Cardiac muscle cell (in vitro differentiated cells and primary cell): ENCODE results near the gene TJP1. TPM values are rescaled to one million over a fixed set of nuclear protein-coding genes. Genes with fewer than 3 reads are reported as not detected.
"Not testable (repeated sequence)": the region's sequence is repeated elsewhere in the genome, so short reads cannot be mapped to it uniquely, and the experiment has no call there.

Experiments used
- DNase-seq, 2 donors: peaks; one replicate each; pipeline versions ENCODE4 v3.0.0 to v3.0.0-alpha.2; 2010 to 2017; ENCODE audit warnings: low read depth in 1 of 2, low spot score in 1 of 2
- H3K27ac ChIP-seq: fragments of 200-600 bp; sonication (generic); 2 replicates; pipeline ENCODE4 v1.5.1; 2016
- H3K27me3 ChIP-seq: fragments of 200-600 bp; sonication (generic); 2 replicates; pipeline ENCODE4 v1.6.0; 2016; ENCODE audit warnings: control low read depth
- H3K36me3 ChIP-seq: fragments of 200-600 bp; sonication (generic); 2 replicates; pipeline ENCODE4 v1.5.1; 2016; ENCODE audit warnings: control low read depth
- H3K4me1 ChIP-seq: fragments of 200-600 bp; sonication (generic); 2 replicates; pipeline ENCODE4 v1.8.1; 2017; ENCODE audit warnings: low read depth, mild to moderate bottlenecking, mixed run types
- H3K4me3 ChIP-seq: fragments of 200-600 bp; sonication (generic); 2 replicates; pipeline ENCODE4 v1.5.1; 2016; ENCODE audit warnings: mild to moderate bottlenecking
- H3K9me3 ChIP-seq: fragments of 200-600 bp; sonication (generic); 2 replicates; pipeline ENCODE4 v1.5.1; 2017; ENCODE audit warnings: low read depth, mild to moderate bottlenecking, control low read depth
- CTCF ChIP-seq: IDR thresholded peaks from 2 replicates; pipeline ENCODE4 v1.5.1; 2012; ENCODE audit warnings: low read depth, mild to moderate bottlenecking, low read length
- polyA plus RNA-seq: library from polyadenylated mRNA; unstranded; fragments of >200 nt; fragmentation: Nextera tagmentation; extraction: Ambion mirVana; gene quantifications from 2 replicates; pipeline ENCODE4 v1.2.1, GENCODE V29; 2016
- total RNA-seq: library from RNA; depleted of rRNA; stranded (reverse); fragments of >200 nt; gene quantifications from 2 replicates; pipeline ENCODE4 v1.2.3, GENCODE V29; 2016

The TJP1 gene
- total and polyA plus RNA-seq, 2 experiments from 2014 or later: 66.6 to 93.9 TPM

GRCh38 chr15:29665444-29666003 lies 156.7 kb downstream of the TJP1 start:
- Histone ChIP-seq H3K4me3 (no peak overlapping the region), H3K9me3 (no peaks in the 10 kb centered on the region), H3K4me1 (no peaks in the 10 kb centered on the region), H3K27me3 (no peaks in the 10 kb centered on the region), H3K36me3 (no peaks in the 10 kb centered on the region), H3K27ac (no peak overlapping the region)
- no peak for TF ChIP-seq CTCF
- peak in 1 of 2 donors; percentile 36 for DNase-seq

- H3K36me3 ChIP-seq: no peaks in the 10 kb centered on the region
- no peak for DNase-seq
- no peak overlapping the region for H3K27ac ChIP-seq
- no peaks in the 10 kb centered on the region for H3K9me3 ChIP-seq
- TF ChIP-seq CTCF: no peak
- no peaks in the 10 kb centered on the region for H3K4me1 ChIP-seq
- no peaks in the 10 kb centered on the region for H3K27me3 ChIP-seq
- no peak overlapping the region for H3K4me3 ChIP-seq
Observed at GRCh38 chr15:29664406-29664805, 157.9 kb downstream of the TJP1 start.

- not testable (repeated sequence) for H3K4me3 ChIP-seq, H3K9me3 ChIP-seq, DNase-seq, H3K27ac ChIP-seq, H3K4me1 ChIP-seq, H3K27me3 ChIP-seq, H3K36me3 ChIP-seq
Observed at GRCh38 chr15:29657476-29657817, 164.8 kb downstream of the TJP1 start.

- no peaks in the 10 kb centered on the region for H3K27me3 ChIP-seq
- TF ChIP-seq CTCF: no peak
- peak; percentile 43 to 46 for DNase-seq
- no peaks in the 10 kb centered on the region for H3K36me3 ChIP-seq
- H3K4me3 ChIP-seq: no peak overlapping the region
- H3K4me1 ChIP-seq: no peaks in the 10 kb centered on the region
- no peak overlapping the region for H3K27ac ChIP-seq
- H3K9me3 ChIP-seq: no peaks in the 10 kb centered on the region
Observed at GRCh38 chr15:29656636-29657475, 165.4 kb downstream of the TJP1 start.

GRCh38 chr15:29652595-29652994 lies 169.7 kb downstream of the TJP1 start:
- TF ChIP-seq CTCF: no peak
- no peaks in the 10 kb centered on the region for H3K27me3 ChIP-seq
- no peaks in the 10 kb centered on the region for H3K4me1 ChIP-seq
- H3K4me3 ChIP-seq: no peak overlapping the region
- no peak for DNase-seq
- no peaks in the 10 kb centered on the region for H3K36me3 ChIP-seq
- H3K27ac ChIP-seq: no peak overlapping the region
- H3K9me3 ChIP-seq: no peaks in the 10 kb centered on the region

GRCh38 chr15:29651476-29652233 lies 170.6 kb downstream of the TJP1 start:
- Histone ChIP-seq H3K4me1 (no peaks in the 10 kb centered on the region), H3K27me3 (no peaks in the 10 kb centered on the region), H3K27ac (no peak overlapping the region), H3K9me3 (no peaks in the 10 kb centered on the region), H3K36me3 (no peaks in the 10 kb centered on the region), H3K4me3 (no peak overlapping the region)
- no peak for TF ChIP-seq CTCF
- no peak for DNase-seq
